H9 (cell line): ENCODE results near the gene IQGAP2. TPM values are rescaled to one million over a fixed set of nuclear protein-coding genes. Genes with fewer than 3 reads are reported as not detected.
A peak's percentile ranks its signal among the peaks of the same experiment; 100 is the strongest.

Experiments
- DNase-seq: peaks from one replicate; pipeline ENCODE4 v3.0.0-alpha.2; 2017
- H2AFZ ChIP-seq: one replicate; pipeline ENCODE4 v1.6.1; 2013; ENCODE audit warnings: mild to moderate bottlenecking, low read length, control low read depth, moderate library complexity
- H2AK5ac ChIP-seq: 2 replicates; pipeline ENCODE4 v1.6.1; 2013; ENCODE audit warnings: low read length, control low read depth, mixed read lengths; ENCODE audit not compliant: insufficient read length
- H2BK120ac ChIP-seq: one replicate; pipeline ENCODE4 v1.6.1; 2013; ENCODE audit warnings: low read depth, mild to moderate bottlenecking, low read length, control low read depth, inconsistent platforms; ENCODE audit not compliant: poor library complexity, severe bottlenecking
- H2BK12ac ChIP-seq: 2 replicates; pipeline ENCODE4 v1.6.1; 2013; ENCODE audit warnings: low read length, control low read depth, mixed read lengths, low read depth; ENCODE audit not compliant: insufficient read length
- H2BK15ac ChIP-seq: 2 replicates; pipeline ENCODE4 v1.6.1; 2013; ENCODE audit warnings: low read depth, low read length, control low read depth
- H2BK20ac ChIP-seq: one replicate; pipeline ENCODE4 v1.6.1; 2013; ENCODE audit warnings: low read depth, mild to moderate bottlenecking, low read length, control low read depth, inconsistent platforms; ENCODE audit not compliant: poor library complexity, severe bottlenecking
- H2BK5ac ChIP-seq: 2 replicates; pipeline ENCODE4 v1.6.1; 2013; ENCODE audit warnings: low read length, control low read depth, mixed read lengths; ENCODE audit not compliant: insufficient read length
- H3K14ac ChIP-seq: 2 replicates; pipeline ENCODE4 v1.6.1; 2013; ENCODE audit warnings: low read length, control low read depth; ENCODE audit not compliant: insufficient read depth
- H3K18ac ChIP-seq: 2 replicates; pipeline ENCODE4 v1.6.1; 2013; ENCODE audit warnings: low read depth, mild to moderate bottlenecking, mixed read lengths, low read length, control low read depth; ENCODE audit not compliant: insufficient read length
- H3K23ac ChIP-seq: 2 replicates; pipeline ENCODE4 v1.6.1; 2013; ENCODE audit warnings: low read length, control low read depth, mixed read lengths, low read depth; ENCODE audit not compliant: insufficient read length
- H3K23me2 ChIP-seq: 2 replicates; pipeline ENCODE4 v1.6.1; 2013; ENCODE audit warnings: low read depth, mild to moderate bottlenecking, mixed read lengths, low read length, control low read depth; ENCODE audit not compliant: insufficient read length, poor library complexity, severe bottlenecking
- H3K27ac ChIP-seq: 2 replicates; pipeline ENCODE4 v1.5.1; 2013; ENCODE audit warnings: low read length, control low read depth, mixed read lengths, low read depth; ENCODE audit not compliant: insufficient read length
- H3K27me3 ChIP-seq: 2 replicates; pipeline ENCODE4 v1.6.1; 2013; ENCODE audit warnings: low read length, control low read depth, inconsistent platforms; ENCODE audit not compliant: insufficient read depth
- H3K4ac ChIP-seq: 2 replicates; pipeline ENCODE4 v1.6.1; 2013; ENCODE audit warnings: low read depth, mild to moderate bottlenecking, control low read depth, inconsistent platforms, low read length, moderate library complexity
- H3K4me1 ChIP-seq: 2 replicates; pipeline ENCODE4 v1.6.1; 2013; ENCODE audit warnings: low read length, control low read depth, inconsistent platforms; ENCODE audit not compliant: insufficient read depth
- H3K4me2 ChIP-seq: 2 replicates; pipeline ENCODE4 v1.6.1; 2013; ENCODE audit warnings: low read length, control low read depth, mixed read lengths; ENCODE audit not compliant: insufficient read length, insufficient read depth
- H3K56ac ChIP-seq: 2 replicates; pipeline ENCODE4 v1.6.1; 2013; ENCODE audit warnings: low read depth, mild to moderate bottlenecking, mixed read lengths, low read length, control low read depth; ENCODE audit not compliant: insufficient read length
- H3K79me1 ChIP-seq: 2 replicates; pipeline ENCODE4 v1.6.1; 2013; ENCODE audit warnings: low read depth, mild to moderate bottlenecking, moderate library complexity, low read length, control low read depth, inconsistent platforms; ENCODE audit not compliant: insufficient read depth, poor library complexity, severe bottlenecking
- H3K79me2 ChIP-seq: 2 replicates; pipeline ENCODE4 v1.6.1; 2013; ENCODE audit warnings: low read length, control low read depth, inconsistent platforms; ENCODE audit not compliant: insufficient read depth
- H3K9ac ChIP-seq: 2 replicates; pipeline ENCODE4 v1.6.1; 2013; ENCODE audit warnings: low read length, control low read depth, mixed read lengths; ENCODE audit not compliant: insufficient read length; ENCODE audit errors: extremely low read depth
- H3K9me3 ChIP-seq: one replicate; pipeline ENCODE4 v1.6.1; 2013; ENCODE audit warnings: low read depth, low read length, inconsistent platforms; ENCODE audit not compliant: control insufficient read depth
- H3T11ph ChIP-seq: one replicate; pipeline ENCODE4 v1.6.1; 2013; ENCODE audit warnings: mild to moderate bottlenecking, low read length, control low read depth, inconsistent platforms
- H4K20me1 ChIP-seq: one replicate; pipeline ENCODE4 v1.6.1; 2013; ENCODE audit not compliant: control insufficient read depth, insufficient read length, insufficient read depth
- H4K5ac ChIP-seq: 2 replicates; pipeline ENCODE4 v1.6.1; 2013; ENCODE audit warnings: low read depth, mild to moderate bottlenecking, mixed read lengths, low read length, control low read depth; ENCODE audit not compliant: insufficient read length
- H4K8ac ChIP-seq: replicated peaks from 2 replicates; pipeline ENCODE4 v1.6.1; 2013; ENCODE audit warnings: low read length, control low read depth, mixed read lengths, low read depth; ENCODE audit not compliant: insufficient read length
- H4K91ac ChIP-seq: 2 replicates; pipeline ENCODE4 v1.6.1; 2013; ENCODE audit warnings: low read depth, mild to moderate bottlenecking, moderate library complexity, mixed read lengths, low read length, control low read depth; ENCODE audit not compliant: insufficient read length
- H3K27ac Mint-ChIP-seq, 3 experiments: 2 replicates in 2 of 3; 3 replicates in 1 of 3; pipeline ENCODE4 v1.8.0; 2020 to 2021; ENCODE audit warnings: mixed read lengths in 3 of 3, mild to moderate bottlenecking in 1 of 3, moderate library complexity in 1 of 3
- H3K27me3 Mint-ChIP-seq: 2 replicates; pipeline ENCODE4 v1.8.0; 2021; ENCODE audit warnings: low read depth, mild to moderate bottlenecking, moderate library complexity, mixed read lengths
- H3K36me3 Mint-ChIP-seq, 3 experiments: 2 replicates in 2 of 3; 3 replicates in 1 of 3; pipeline ENCODE4 v1.8.0; 2020 to 2021; ENCODE audit warnings: low read depth in 3 of 3, mixed read lengths in 3 of 3; ENCODE audit not compliant: insufficient read depth in 1 of 3
- H3K4me1 Mint-ChIP-seq, 2 experiments: 2 replicates each; pipeline ENCODE4 v1.8.0; 2020; ENCODE audit warnings: mixed read lengths in 2 of 2
- H3K4me3 Mint-ChIP-seq, 2 experiments: 2 replicates in 1 of 2; 3 replicates in 1 of 2; pipeline ENCODE4 v1.8.0; 2020 to 2021; ENCODE audit warnings: mild to moderate bottlenecking in 2 of 2, mixed read lengths in 2 of 2, moderate library complexity in 1 of 2
- H3K9me3 Mint-ChIP-seq, 2 experiments: 2 replicates in 1 of 2; 3 replicates in 1 of 2; pipeline ENCODE4 v1.8.0; 2020; ENCODE audit warnings: mild to moderate bottlenecking in 2 of 2, mixed read lengths in 2 of 2, moderate library complexity in 1 of 2
- CTCF ChIP-seq: fragments of 200-600 bp; sonication (generic); conservative IDR thresholded peaks from 3 replicates; pipeline ENCODE4 v1.8.0; 2021; ENCODE audit warnings: antibody characterized with exemption, mild to moderate bottlenecking
- WGBS: extraction: QIAGEN DNeasy Blood & Tissue Kit; methylation state at CpG from one replicate; pipeline ENCODE4 v1.1.7; 2013; ENCODE audit warnings: missing lambda C conversion rate, low lambda C conversion rate, mixed read lengths; ENCODE audit not compliant: insufficient read length; ENCODE audit errors: extremely low coverage; 5-methylcytosine and 5-hydroxymethylcytosine counted together
- total RNA-seq: library from RNA; stranded (reverse); gene quantifications from 2 replicates; pipeline ENCODE4 v1.2.1, GENCODE V29; 2021

IQGAP2 gene
- total RNA-seq, 1 experiment from 2014 or later = 22.5 TPM

DNA sequence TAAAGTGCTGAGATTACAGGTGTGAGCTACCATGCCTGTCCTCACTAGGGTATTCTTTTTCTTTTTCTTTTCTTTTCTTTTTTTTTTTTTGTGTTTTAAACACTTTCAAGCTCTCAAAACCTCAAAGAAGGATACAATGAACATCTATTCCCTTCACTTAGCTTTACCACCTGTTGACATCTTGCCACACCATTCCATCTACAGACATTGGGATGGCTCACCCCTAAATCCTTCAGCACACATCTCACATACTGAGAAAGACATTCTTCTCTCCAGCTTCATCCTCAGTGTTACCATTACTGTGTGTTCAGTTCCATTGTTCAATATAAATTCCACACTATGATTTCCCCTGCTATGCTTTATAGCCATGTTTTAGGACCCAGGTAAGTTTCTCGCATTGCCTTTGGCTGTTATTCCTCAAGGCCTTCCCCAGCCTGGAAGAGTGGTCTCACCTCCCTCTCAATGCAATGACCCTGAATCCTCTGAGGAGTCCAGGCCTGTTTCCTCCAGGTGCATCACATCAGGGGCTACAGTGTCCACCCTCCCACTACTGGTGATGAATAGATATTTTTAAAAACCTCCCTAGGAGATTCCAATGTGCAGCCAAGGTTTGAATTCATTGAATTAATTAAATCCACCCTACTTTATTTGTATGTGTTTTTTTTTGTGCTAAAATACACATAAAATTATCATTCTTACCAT, 16.7 kb downstream of the IQGAP2 start:
- no peak overlapping the region for H3K27ac ChIP-seq
- H3K27me3 Mint-ChIP-seq = no peaks in the 10 kb centered on the region
- no peaks in the 10 kb centered on the region for H3K27me3 ChIP-seq
- H4K91ac ChIP-seq = no peak overlapping the region
- no peak overlapping the region for H3K18ac ChIP-seq
- no peak for DNase-seq
- H3K4me3 Mint-ChIP-seq = no peak overlapping the region
- H3T11ph ChIP-seq = no peak overlapping the region
- no peak overlapping the region for H3K4ac ChIP-seq
- H3K4me1 ChIP-seq = peaks cover 12% of the 10 kb centered on the region
- peaks cover 18 to 24% of the 10 kb centered on the region in 2 experiments for H3K4me1 Mint-ChIP-seq
- H2AFZ ChIP-seq = no peak overlapping the region
- no peak overlapping the region for H2BK20ac ChIP-seq
- no peak overlapping the region for H2AK5ac ChIP-seq
- no peaks in the 10 kb centered on the region for H4K20me1 ChIP-seq
- H3K9ac ChIP-seq = no peak overlapping the region
- no peaks in the 10 kb centered on the region; a peak in 1 of 5 replicates for H3K9me3 Mint-ChIP-seq
- H3K23ac ChIP-seq = no peak overlapping the region
- no peak overlapping the region for H2BK5ac ChIP-seq
- TF ChIP-seq CTCF = no peak
- H3K27ac Mint-ChIP-seq = 0 out of 7 replicates have a peak overlapping the region, but pooled peaks of 1 of the 3 experiments have one; percentile 8
- no peak overlapping the region for H3K14ac ChIP-seq
- no peak overlapping the region for H3K4me2 ChIP-seq
- no peak overlapping the region for H4K5ac ChIP-seq
- H3K23me2 ChIP-seq = no peaks in the 10 kb centered on the region
- no peak overlapping the region for H3K56ac ChIP-seq
- H3K9me3 ChIP-seq = no peaks in the 10 kb centered on the region
- H3K79me1 ChIP-seq = peaks cover 2% of the 10 kb centered on the region
- WGBS = no CpG with 5 or more reads among the region's 1 CpG
- no peak overlapping the region for H2BK15ac ChIP-seq
- H3K36me3 Mint-ChIP-seq = no peaks in the 10 kb centered on the region; a peak in 1 of 7 replicates
- H4K8ac ChIP-seq = no peak overlapping the region
- H3K79me2 ChIP-seq = peaks cover 4% of the 10 kb centered on the region; the same call in 1 of the 2 replicates
- no peak overlapping the region for H2BK12ac ChIP-seq
- no peak overlapping the region for H2BK120ac ChIP-seq
